GM12873 (cell line): ENCODE results near the gene TMEM87B.

Source experiments
- TF ChIP-seq, protein P1 (sequence below): IDR thresholded peaks from 2 replicates; pipeline ENCODE4 v1.5.1; 2012; ENCODE audit warnings: low read depth, mild to moderate bottlenecking, moderate library complexity, low read length, control low read depth; ENCODE audit not compliant: insufficient read depth; ENCODE audit errors: missing control alignments

Gene TMEM87B

DNA sequence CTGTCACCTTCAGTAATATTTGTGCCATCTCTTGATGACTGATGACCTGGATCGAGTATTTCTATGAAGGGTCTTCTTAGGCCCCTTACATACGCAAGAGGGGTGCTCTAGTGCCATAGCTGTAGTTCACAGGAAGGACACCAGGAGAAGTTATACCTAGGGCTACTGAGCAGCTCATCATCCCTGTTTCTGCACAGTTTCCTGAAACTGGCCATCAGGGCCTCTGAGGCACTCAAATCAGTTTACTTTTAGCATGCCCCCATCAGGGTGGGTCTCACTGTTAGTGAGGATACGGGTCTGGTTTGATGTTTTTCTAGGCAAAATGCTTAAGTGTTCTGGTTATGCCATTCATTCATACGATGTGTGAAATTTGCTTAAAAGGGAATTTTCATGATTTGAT, 63.1 kb downstream of the TMEM87B start:
- TF ChIP-seq, protein P1, sequence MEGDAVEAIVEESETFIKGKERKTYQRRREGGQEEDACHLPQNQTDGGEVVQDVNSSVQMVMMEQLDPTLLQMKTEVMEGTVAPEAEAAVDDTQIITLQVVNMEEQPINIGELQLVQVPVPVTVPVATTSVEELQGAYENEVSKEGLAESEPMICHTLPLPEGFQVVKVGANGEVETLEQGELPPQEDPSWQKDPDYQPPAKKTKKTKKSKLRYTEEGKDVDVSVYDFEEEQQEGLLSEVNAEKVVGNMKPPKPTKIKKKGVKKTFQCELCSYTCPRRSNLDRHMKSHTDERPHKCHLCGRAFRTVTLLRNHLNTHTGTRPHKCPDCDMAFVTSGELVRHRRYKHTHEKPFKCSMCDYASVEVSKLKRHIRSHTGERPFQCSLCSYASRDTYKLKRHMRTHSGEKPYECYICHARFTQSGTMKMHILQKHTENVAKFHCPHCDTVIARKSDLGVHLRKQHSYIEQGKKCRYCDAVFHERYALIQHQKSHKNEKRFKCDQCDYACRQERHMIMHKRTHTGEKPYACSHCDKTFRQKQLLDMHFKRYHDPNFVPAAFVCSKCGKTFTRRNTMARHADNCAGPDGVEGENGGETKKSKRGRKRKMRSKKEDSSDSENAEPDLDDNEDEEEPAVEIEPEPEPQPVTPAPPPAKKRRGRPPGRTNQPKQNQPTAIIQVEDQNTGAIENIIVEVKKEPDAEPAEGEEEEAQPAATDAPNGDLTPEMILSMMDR, result peak; percentile 29

DNA sequence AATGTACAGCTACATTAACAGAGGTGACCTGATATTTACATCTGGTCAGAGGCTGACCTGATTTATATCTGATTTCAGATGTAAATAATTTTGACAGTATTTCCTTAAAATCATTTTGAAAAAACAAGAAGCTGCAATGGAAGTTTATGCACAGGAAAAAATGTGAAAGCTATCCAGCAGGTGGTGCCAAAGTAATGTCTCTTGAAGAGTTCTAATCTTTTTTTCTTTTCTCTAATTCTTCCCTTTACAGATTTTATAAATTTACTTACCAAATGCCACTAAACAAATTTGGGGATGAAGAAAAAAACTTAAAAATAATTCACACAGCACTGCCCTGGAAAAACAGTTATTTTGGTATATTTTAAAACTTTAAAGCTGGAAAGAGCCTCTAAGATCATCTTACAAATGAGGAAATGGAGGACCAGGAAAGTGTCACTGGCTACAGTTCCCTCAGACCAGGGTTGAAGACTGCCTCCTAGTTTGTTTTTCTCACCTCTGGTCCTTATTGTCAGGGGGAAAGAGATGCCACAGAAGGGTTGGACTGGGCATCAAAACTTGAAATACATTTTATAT, 66.7 kb downstream of the TMEM87B start:
- TF ChIP-seq, protein P1, result peak; percentile 40

DNA sequence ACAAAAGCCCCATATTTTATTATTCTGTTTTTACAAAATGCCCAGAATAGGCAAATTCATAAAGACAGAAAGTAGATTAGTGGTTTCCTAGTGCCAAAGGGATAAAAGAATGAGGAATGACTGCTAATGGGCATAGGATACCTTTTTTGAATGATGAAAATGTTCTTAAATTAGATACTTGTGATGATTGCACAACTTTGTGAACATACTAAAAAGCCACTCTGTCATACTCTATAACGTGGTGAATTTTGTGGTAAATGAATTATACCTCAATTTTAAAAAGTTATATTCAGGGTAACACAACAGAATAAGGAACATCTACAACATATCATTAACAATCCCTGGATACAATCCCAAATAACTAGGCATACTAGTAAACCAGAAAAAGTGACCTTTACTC, 74.0 kb downstream of the TMEM87B start:
- TF ChIP-seq, protein P1, result no peak

GRCh38 chr2:112133344-112133743, 78.3 kb downstream of the TMEM87B start:
- TF ChIP-seq, protein P1, result no peak

DNA sequence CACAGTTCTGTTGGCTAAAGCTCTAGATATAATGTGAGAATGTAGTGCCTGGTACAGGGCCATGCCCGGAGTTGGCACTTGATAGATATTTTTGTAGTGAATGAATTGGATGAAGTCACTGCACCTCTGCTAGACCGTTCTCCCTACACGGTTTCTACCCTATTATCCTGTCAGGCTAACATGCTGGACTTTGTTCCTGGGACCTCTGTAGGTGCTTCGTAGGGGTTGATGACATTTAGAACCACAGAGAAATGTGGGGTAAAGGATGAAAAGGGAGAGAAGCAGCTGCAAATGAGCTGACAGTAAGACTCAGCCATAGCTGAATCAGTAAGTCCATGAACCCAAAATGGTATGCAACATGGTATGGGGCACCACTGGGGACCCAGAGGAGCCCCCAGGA, 79.1 kb downstream of the TMEM87B start:
- TF ChIP-seq, protein P1, result no peak

DNA sequence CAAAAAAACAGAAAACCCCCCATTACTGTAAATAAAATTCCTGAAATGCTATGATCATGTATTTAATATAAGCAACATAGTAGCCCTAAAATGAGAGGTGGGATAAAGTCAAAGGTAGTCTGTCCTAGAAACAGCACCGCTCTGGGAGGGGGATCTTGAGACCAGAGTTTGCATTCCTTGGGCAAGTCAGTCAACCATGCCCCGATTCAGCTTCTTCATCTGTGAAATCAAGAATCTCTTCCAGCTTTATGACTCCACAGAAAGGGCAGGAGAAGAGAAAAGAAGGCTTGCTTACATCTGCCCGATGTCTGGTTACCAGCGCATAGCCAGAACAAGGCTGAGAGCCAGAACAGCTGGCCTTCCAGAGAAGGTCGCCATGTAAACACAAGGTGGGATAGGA, 81.0 kb downstream of the TMEM87B start:
- TF ChIP-seq, protein P1, result no peak

DNA sequence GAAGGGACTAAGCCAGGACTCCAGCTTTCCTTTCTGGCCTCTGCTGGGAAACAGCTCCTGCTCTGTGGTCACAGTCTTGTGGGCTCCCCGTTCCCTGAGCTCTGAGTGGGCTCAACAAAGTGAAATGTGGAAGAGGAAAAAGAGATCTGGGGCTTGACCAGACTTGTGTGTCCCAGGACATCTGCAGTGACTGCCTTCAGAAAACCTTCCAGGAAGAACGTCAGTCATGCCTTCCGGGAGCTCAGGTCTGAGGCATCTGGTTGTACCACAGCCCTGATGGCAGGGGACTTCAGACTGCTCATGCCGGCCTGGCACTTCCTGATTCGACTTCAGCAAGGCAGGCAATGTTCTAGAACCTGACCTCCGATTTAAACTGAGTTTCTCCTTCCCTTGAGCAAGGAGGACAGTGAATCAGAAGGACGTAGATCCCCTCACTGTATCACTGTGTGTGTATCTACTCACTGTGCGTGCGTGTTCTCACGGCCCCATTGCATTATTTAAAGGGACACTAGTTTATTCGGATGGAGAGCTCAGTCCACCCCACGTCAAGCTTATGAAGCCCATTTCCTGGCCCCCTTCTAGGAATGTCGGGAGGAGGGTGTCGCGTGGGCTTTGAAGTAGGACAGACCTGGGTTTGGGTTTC, 82.6 kb downstream of the TMEM87B start:
- TF ChIP-seq, protein P1, result no peak
